Right lobe of liver (tissue), 6 donors: ENCODE results near the gene UGT1A10. TPM values are rescaled to one million over a fixed set of nuclear protein-coding genes. Genes with fewer than 3 reads are reported as not detected.
A peak's percentile ranks its signal among the peaks of the same experiment; 100 is the strongest.

ENCODE experiments used
- ATAC-seq, 4 donors: fragments of 200-7000 bp; cut with Tn5 transposase; one replicate each; pipeline ENCODE4 v1.9.1; 2020; ENCODE audit warnings: mild to moderate bottlenecking in 4 of 4, moderate library complexity in 4 of 4
- DNase-seq, 3 donors: peaks; one replicate each; pipeline ENCODE4 v3.0.0-alpha.2; 2020
- H3K27ac ChIP-seq, 3 donors: fragments of 200-600 bp; one replicate each; pipeline ENCODE4 v1.8.0; 2022
- H3K27me3 ChIP-seq, 2 donors: fragments of 200-600 bp; one replicate each; pipeline ENCODE4 v1.8.0; 2022
- H3K36me3 ChIP-seq, 4 donors: fragments of 200-600 bp; sonication (generic) in 1 of 4; one replicate each; pipeline versions ENCODE4 v1.5.1 to v1.8.0; 2017 to 2022; ENCODE audit warnings: control low read depth in 1 of 4
- H3K4me1 ChIP-seq, 4 donors: fragments of 200-600 bp; sonication (generic) in 1 of 4; one replicate each; pipeline versions ENCODE4 v1.5.1 to v1.8.0; 2017 to 2022; ENCODE audit warnings: control low read depth in 1 of 4
- H3K4me3 ChIP-seq, 3 donors: fragments of 200-600 bp; one replicate each; pipeline ENCODE4 v1.8.0; 2022
- H3K9me3 ChIP-seq, 4 donors: fragments of 200-600 bp; sonication (generic) in 1 of 4; one replicate each; pipeline versions ENCODE4 v1.5.1 to v1.8.0; 2017 to 2022; ENCODE audit warnings: control low read depth in 1 of 4
- POLR2A ChIP-seq: fragments of 450-650 bp; IDR thresholded peaks from one replicate; pipeline ENCODE4 v1.6.1; 2017; ENCODE audit warnings: antibody characterized with exemption, mild to moderate bottlenecking
- WGBS: methylation state at CpG from one replicate; pipeline ENCODE4 v1.1.6; 2018; ENCODE audit warnings: low coverage, low lambda C conversion rate; ENCODE audit not compliant: insufficient coverage; ENCODE audit errors: missing lambda C conversion rate; 5-methylcytosine and 5-hydroxymethylcytosine counted together
- intact Hi-C, 2 donors: fragments of 100-400 bp; cut with DNase I; formaldehyde crosslinking; loops; one replicate each; pipeline versions ENCODE4 v1.11.2 to v1.14.1; 2022
- total RNA-seq, 6 experiments: library from RNA; depleted of rRNA in 2 of 6; stranded (reverse); fragments of >200 nt in 2 of 6; fragmentation: NEBNext Ultra II Directional in 3 of 6; extraction: Animal tissue kit (Norgen Biotek cat#: 25700) in 3 of 6; gene quantifications; one replicate each; pipeline versions ENCODE4 v1.1.0 to v1.2.4, GENCODE V29; 2016 to 2023
- TF ChIP-seq, protein P1 (sequence below), 4 donors: fragments of 200-600 bp in 3 of 4; fragments of 450-650 bp in 1 of 4; IDR thresholded peaks; one replicate each; pipeline versions ENCODE4 v1.5.1 to v1.8.0; 2016 to 2022; ENCODE audit warnings: antibody characterized with exemption in 4 of 4, mild to moderate bottlenecking in 2 of 4
- donor health status: DM: no; HTN: yes; CAD: no.
- donor health status: DM: no; HTN: no; CAD: no.
- donor health status: DM: no; HTN: no; CAD: no.
- donor health status: DM: no; HTN: yes; CAD: no.
- donor health status: DM: no; HTN: yes; CAD: no.

Gene UGT1A10
- total RNA-seq, 6 experiments from 2014 or later = 0.11 TPM; not detected in 5

DNA sequence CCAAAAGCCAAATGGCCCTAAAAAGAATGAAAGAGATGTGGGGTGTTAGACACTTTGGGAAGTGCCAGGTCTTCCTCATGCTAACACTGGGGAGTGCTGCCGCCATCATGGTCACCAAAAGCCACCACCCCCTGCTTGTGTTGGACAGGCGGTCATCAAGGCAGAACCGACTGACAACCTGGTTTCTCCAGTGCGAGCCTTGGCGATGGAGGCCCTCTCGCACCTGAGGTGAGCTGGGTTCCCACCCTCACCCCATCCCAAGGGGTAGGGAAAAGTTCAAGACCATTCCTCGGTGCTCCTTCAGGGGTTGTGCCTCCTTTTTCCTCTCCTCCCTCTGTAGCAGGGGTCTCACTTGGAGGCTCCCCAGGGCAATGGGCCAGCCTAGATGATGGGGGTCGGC, 175.5 kb downstream of the UGT1A10 start:
- no peak for ATAC-seq
- TF ChIP-seq POLR2A = no peak
- TF ChIP-seq, protein P1, sequence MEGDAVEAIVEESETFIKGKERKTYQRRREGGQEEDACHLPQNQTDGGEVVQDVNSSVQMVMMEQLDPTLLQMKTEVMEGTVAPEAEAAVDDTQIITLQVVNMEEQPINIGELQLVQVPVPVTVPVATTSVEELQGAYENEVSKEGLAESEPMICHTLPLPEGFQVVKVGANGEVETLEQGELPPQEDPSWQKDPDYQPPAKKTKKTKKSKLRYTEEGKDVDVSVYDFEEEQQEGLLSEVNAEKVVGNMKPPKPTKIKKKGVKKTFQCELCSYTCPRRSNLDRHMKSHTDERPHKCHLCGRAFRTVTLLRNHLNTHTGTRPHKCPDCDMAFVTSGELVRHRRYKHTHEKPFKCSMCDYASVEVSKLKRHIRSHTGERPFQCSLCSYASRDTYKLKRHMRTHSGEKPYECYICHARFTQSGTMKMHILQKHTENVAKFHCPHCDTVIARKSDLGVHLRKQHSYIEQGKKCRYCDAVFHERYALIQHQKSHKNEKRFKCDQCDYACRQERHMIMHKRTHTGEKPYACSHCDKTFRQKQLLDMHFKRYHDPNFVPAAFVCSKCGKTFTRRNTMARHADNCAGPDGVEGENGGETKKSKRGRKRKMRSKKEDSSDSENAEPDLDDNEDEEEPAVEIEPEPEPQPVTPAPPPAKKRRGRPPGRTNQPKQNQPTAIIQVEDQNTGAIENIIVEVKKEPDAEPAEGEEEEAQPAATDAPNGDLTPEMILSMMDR (IDR thresholded peaks at IDR 0.05) = no peak
- WGBS = 50% methylated on average over 1 of the region's 8 CpGs
- peak in 1 of 3 donors; percentile 22 for DNase-seq
- Histone ChIP-seq H3K36me3 (no peaks in the 10 kb centered on the region), H3K27ac (no peak overlapping the region), H3K27me3 (no peaks in the 10 kb centered on the region), H3K4me3 (no peak overlapping the region), H3K4me1 (no peaks in the 10 kb centered on the region), H3K9me3 (no peaks in the 10 kb centered on the region)
- intact Hi-C loops = no loop called here

DNA sequence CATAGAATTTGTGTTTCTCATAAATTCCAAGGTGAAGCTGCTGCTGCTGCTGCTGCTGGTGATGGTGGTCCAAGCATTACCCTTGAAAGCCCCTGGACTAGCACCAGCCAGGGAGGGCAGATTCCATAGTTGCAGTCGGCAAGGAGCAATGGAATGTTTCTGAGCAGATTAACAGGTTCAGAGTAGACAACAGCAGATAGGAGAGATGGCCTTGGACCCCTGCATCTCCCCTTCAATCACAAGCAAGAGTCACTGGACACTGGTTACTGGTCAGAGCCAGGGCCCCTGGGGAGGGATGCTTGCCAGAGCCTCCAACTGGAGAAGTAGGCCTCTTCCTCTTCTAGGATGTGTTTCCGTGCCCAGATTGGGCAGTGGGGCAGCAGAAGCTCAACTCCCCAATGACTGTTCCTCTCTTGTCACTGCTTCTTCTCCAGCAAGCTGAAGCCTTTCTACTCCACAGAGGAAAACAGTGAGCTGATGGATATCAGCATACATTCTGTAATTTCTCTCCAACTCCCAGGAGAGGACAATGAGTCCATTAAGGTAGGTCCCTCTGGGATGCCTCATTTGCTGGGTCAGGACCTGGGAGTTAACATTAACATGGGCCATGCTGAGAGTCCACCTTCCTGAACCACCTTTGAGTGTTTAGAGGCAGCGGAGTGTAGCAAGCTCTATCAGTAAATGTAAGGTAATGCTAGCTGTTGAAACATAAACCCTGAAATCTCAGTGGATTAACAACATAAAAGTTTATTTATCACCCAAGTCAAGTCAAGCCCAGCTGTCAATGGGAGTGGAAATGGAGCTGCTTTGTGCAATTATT, 177.2 kb downstream of the UGT1A10 start:
- WGBS = 100% methylated on average over 1 of the region's 3 CpGs
- ATAC-seq = no peak

DNA sequence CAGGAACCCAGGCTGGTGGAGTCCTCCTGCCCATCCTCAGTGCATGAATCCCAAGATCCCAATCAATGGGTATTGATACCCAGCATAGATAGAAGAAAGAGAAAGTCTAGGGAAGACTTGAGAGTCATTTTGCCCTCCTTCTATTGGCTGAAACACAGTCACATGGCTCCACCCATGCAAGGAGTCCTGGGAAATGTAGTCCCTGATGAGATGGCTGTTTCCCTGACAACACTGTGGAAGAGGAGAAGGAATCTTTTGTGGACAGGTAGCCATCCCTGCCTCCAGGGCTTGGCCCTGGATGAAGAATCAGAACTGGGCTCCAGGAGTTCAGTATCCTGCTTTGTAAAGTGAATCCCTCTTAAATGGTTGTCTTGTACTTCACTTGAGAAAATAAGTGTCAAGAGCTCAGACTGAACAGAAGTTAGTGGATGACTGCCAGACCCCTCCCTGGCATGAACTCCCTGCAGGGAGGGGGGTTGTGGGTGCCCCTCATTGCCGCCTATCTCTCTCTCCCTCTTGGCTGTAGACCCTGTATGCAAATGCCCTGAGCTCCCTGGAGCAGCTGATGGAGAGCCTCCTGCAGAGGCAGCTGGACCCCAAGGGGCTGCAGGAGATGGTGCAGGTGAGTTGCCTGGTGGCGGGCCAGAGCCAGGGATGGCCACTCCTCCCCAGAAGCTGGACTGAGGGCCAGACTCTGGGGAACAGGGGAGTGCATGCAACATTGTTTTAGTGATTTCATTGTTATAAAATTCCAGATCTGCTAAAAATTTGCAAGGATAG, 178.0 kb downstream of the UGT1A10 start:
- no peaks in the 10 kb centered on the region for H3K27me3 ChIP-seq
- DNase-seq = peak in 1 of 3 donors; percentile 20
- H3K27ac ChIP-seq = no peak overlapping the region
- no peak for TF ChIP-seq POLR2A
- TF ChIP-seq, protein P1 (IDR thresholded peaks at IDR 0.05) = no peak
- no peaks in the 10 kb centered on the region for H3K36me3 ChIP-seq
- 85% methylated on average over 2 of the region's 2 CpGs for WGBS
- H3K4me1 ChIP-seq = peaks cover 0 to 13% (median 0%) of the 10 kb centered on the region in 4 donors
- H3K4me3 ChIP-seq = no peak overlapping the region
- intact Hi-C loops = no loop called here
- H3K9me3 ChIP-seq = no peaks in the 10 kb centered on the region
- no peak for ATAC-seq

More for the DNA sequence above, 177.2 kb downstream of the UGT1A10 start:
- intact Hi-C loops = no loop called here
- Histone ChIP-seq H3K27me3 (no peaks in the 10 kb centered on the region), H3K9me3 (no peaks in the 10 kb centered on the region), H3K4me3 (no peak overlapping the region), H3K36me3 (no peaks in the 10 kb centered on the region), H3K27ac (no peak overlapping the region), H3K4me1 (peaks cover 0 to 7% (median 0%) of the 10 kb centered on the region in 4 donors)
- TF ChIP-seq, protein P1 (IDR thresholded peaks at IDR 0.05) = no peak
- TF ChIP-seq POLR2A = no peak
- DNase-seq = no peak

DNA sequence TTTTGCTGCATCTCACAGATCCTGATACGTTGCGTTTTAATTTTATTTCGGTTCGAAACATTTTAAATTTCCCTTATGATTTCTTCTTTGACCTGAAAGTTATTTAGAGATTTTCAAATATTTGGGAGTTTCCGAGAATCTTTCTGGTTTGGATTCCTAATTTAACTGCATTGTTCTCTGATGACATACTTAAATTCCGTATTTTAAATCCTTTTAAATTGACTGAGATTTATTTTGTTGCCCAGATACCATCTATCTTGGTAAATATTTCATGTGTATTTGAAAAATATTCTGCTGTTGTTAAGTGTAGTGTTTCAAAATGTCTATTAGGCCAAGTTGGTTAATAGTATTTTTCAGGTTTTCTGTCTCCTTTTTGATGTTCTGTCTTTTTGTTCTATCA, 179.6 kb downstream of the UGT1A10 start:
- no peak for DNase-seq
- TF ChIP-seq, protein P1 (IDR thresholded peaks at IDR 0.05) = no peak
- no peak for TF ChIP-seq POLR2A
- Histone ChIP-seq H3K9me3 (no peaks in the 10 kb centered on the region), H3K4me1 (peaks cover 0 to 13% (median 0%) of the 10 kb centered on the region in 4 donors), H3K27me3 (no peaks in the 10 kb centered on the region), H3K4me3 (no peak overlapping the region), H3K36me3 (no peaks in the 10 kb centered on the region), H3K27ac (no peak overlapping the region)
- intact Hi-C loops = no loop called here
- 88% methylated on average over 6 of the region's 6 CpGs for WGBS
- no peak for ATAC-seq
